ENCODE data around the gene WNT3A.

Gene WNT3A

GRCh38 chr1:227999056-227999930, 7.5 kb upstream of the WNT3A start:
- DNase-seq (ENCODE audit: low read depth): peak; percentile 21

GRCh38 chr1:228000416-228000815, 6.4 kb upstream of the WNT3A start:
- DNase-seq (ENCODE audit: low read depth): no peak

DNA sequence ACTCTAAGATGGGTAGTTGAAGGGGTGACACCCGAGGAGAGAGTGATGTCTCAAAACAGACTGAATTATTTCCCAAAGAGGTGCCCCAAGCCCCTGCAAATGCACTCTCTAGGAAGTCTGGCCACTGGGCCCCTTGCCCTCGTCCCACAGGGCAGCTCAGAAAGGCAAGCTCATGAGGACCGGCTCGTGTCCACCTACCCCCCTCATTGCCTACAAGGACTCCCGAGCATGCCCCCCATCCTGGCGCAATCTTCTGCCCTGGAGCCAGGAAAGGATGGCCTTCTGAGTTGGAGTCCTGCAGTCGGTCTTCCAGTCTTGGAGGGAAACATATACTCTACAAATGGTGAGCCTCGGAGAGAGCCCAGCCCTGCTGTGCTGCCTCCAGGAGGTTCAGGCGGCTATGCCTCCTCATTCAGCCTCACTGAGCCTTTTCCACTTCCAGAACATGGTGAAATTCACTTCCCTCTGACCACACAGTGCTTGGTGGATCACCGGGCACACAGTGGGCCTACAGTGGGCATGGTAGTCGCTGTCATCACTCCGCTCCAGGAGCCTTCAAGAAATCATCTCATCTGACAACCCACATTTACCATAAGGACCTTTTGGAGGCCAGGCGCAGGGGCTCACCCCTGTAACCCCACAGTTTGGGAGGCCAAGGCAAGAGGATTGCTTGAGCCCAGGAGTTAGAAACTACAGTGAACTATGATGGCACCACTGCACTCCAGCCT, 5.8 kb upstream of the WNT3A start:
- no peak for DNase-seq (ENCODE audit: low read depth)

DNA sequence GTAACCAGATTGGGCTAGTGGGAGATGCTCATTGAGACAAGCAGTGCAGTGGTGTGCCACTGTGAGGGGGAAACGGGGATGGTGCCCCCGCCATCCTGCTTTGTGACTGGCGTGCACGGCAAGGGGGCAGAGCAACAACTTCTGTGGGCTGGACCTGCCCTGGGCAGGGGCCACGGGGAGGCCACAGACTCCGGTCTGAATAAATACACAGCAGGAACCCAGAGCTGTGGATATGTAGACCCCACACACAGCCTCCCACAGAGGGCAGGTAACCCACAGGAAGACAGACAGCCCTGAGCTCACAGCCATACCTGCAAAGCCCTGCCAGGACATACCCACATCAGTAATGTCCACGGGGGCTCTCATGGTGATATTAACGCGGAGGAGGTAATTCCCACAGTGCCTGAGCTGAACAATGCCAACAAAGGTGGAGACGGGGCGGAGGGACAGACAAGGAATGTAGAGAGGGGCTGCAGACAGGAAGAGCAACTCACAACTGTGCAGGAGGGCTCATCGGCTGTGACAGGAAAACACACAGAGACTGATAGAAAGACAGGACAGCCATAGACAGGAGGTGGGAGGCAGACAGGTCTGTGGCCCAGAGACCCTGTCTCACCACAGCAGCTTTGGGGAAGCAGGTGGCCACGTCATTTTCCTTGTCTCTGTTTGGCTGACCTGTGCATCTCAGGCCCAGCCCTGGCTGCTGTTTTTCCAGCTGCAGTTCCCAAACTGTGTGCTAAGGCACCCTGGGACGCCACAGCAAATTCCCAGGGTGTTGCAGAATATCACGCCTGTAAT, 4.9 kb upstream of the WNT3A start:
- DNase-seq (ENCODE audit: low read depth): no peak

GRCh38 chr1:228002792-228003191, 4.0 kb upstream of the WNT3A start:
- DNase-seq (ENCODE audit: low read depth): no peak

DNA sequence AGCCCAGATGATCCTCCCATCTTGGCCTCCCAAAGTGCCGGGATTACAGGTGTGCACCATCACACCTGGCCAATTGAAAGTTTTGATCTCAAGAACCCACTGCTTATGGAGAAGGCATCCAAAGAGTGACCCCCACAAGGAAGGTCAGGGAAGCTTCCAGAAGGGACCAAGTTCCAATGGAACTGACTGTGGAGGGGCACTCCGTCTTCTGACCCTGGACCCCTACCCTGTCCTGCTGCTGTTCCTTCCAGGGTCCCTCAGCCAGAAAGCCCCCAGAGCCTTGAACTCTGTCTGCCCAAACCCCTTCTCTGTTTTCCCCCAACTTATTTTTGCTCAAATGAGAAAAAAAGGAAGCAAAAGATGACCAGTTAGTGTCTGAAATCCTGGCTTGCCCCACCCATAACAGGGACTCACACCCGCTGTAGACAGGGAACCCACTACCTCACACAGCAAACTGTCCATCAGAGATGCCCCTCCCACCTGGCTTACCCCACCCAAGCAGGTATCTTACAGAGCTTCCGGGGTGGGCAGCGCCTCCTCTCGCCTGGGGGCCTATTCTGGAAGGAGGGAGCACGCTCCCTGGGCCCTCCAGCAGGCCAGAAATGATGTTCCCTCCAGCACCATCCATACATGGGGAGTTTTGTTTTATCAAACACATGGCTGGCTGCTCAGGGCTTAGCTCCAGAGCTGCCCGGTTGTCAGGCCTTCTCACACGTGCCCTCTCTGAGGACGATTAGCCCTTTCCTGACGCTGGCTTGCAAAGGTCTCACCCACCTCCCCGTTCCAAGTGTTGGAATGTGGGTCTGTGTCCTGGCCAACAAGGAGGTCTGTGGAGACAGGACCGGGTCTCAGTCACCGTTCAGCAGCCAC, 3.1 kb upstream of the WNT3A start:
- no peak for DNase-seq (ENCODE audit: low read depth)

DNA sequence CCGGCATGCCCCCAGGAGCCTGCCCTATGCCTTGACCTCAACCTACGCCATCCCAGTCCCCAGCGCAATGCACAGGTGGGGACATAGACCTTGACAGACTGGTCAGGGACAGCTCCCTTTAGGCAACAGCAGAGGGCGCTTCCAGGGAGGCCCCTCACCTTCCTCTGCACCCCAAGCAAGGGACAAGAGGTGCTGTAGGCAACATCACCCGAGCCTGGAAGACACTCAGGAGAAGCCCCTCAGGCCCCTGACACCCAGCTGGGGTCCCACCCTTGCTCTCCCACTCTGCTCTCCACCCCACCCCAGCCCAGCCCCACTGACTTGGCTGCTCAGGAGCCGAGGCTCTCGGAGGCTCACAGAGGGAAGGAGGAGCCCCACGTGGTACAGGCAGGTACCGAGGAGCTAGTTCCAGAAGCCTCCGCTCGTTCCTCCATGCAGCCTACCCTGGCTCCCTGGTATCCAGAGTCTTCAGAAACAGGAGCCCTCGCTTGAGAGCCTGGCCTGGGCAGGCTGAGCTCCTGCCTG, 2.4 kb upstream of the WNT3A start:
- DNase-seq (ENCODE audit: low read depth): no peak

GRCh38 chr1:228004856-228005462, 1.8 kb upstream of the WNT3A start:
- DNase-seq (ENCODE audit: low read depth): no peak

DNA sequence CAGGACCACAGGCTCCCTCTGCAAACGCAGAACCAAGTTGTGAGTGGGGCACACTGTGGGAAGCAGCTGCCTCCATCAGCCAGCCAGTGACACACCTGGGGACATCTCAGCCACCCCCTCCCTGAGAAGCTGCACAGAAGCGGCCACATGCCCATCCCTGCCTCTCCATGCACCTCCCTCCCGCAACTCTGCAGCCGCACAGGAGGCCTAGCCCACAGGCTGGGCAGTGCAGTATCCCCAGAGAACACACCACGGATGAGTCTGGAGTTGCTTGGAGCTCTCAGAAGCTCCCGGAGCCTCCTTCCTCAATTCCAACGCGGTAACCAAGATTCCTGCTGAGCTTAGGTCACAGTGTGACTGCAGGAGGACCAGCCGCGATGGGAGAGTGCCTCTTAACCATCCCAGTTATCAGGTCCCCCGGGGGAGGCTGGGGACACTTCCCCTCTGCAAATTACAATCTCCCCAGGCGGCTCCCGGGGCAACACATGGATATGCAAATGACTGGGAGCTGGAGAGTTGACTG, 1.2 kb upstream of the WNT3A start:
- no peak for DNase-seq (ENCODE audit: low read depth)

- no peak for DNase-seq (ENCODE audit: low read depth)
Measured at GRCh38 chr1:228006034-228006785, 588 bp upstream of the WNT3A start.

GRCh38 chr1:228007049-228007800, 427 bp downstream of the WNT3A start:
- DNase-seq (ENCODE audit: low read depth): no peak

GRCh38 chr1:228007801-228008341, 1.1 kb downstream of the WNT3A start:
- DNase-seq (ENCODE audit: low read depth): no peak

DNA sequence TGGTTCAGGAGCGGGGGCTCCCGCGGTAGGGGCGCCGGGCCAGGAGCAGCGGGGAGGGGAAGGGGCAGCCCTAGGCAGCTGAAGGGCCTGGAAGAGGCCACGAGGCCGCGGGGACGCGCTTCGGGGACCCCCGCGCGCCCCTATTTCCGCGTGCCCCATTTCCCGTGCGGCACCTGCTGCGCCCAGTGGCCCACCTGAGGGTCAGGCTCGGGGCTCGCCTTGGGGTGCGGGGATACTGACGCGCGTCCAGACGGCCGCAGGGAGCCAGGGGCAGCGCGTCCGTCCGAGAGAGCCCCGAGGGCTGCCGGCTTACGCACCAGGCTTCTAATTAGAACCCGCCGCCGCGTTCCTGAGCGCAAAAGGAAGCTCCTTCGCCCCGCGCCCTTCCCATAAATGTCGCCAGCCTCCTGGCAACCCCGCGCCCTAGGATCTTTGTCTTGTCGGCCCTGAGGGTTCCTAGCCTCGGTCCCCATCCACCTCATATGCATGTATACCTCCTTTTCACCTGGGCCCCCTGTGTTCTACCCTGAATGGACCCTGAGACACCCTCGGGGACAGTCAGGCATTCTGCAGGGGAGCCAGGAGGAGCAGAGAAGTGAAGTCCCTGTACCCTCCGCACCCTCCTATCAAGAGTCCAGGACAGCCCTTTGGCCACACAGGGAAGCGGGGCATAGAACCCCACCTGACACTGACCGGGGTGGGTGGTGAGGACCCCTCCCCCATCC, 1.8 kb downstream of the WNT3A start:
- no peak for DNase-seq (ENCODE audit: low read depth)

GRCh38 chr1:228009116-228009827, 2.5 kb downstream of the WNT3A start:
- DNase-seq (ENCODE audit: low read depth): no peak

GRCh38 chr1:228009828-228010775, 3.3 kb downstream of the WNT3A start:
- no peak for DNase-seq (ENCODE audit: low read depth)

DNA sequence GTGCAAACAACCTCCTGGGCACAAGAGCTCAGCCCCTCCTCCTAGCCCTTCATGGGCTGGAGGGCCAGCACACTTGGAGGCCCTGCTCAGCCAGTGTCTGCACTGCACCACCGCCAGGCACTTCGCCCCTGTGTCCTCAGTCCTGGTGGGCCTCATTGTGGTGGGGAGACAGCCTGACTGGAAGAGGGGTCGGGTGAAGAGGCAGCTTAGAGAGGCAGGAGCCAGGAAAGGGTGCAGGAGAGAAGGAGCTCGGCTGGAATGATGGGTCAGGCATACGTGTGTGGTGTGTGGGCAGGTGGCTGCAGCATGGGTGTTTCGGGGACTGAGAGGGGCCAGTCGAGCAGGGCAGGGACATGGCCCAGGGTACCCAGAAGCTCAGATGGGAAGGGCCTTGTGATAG, 4.1 kb downstream of the WNT3A start:
- no peak for DNase-seq (ENCODE audit: low read depth)
